Gastroesophageal sphincter (tissue), 4 donors: Measurements from ENCODE around the gene OXCT2. TPM values are rescaled to one million over a fixed set of nuclear protein-coding genes. Genes with fewer than 3 reads are reported as not detected.

Experiments used
- ATAC-seq: fragments of 150-250 bp; one replicate; pipeline ENCODE4 v1.9.1; 2016; ENCODE audit warnings: mild to moderate bottlenecking, moderate library complexity
- H3K27ac ChIP-seq, 4 donors: fragments of 200-600 bp; sonication (generic) in 3 of 4; 1 replicate in 3 of 4; 2 replicates in 1 of 4; pipeline ENCODE4 v1.5.1; 2016 to 2019
- H3K27me3 ChIP-seq: fragments of 200-600 bp; sonication (generic); one replicate; pipeline ENCODE4 v1.5.1; 2019
- H3K36me3 ChIP-seq, 2 donors: fragments of 200-600 bp; sonication (generic); one replicate each; pipeline ENCODE4 v1.5.1; 2019; ENCODE audit warnings: control low read depth in 1 of 2
- H3K4me1 ChIP-seq, 3 donors: fragments of 200-600 bp; sonication (generic); 1 replicate in 2 of 3; 2 replicates in 1 of 3; pipeline ENCODE4 v1.5.1; 2016 to 2019; ENCODE audit warnings: control low read depth in 2 of 3
- H3K4me3 ChIP-seq, 2 donors: fragments of 200-600 bp; sonication (generic); one replicate each; pipeline ENCODE4 v1.5.1; 2019; ENCODE audit warnings: mild to moderate bottlenecking in 1 of 2, moderate library complexity in 1 of 2
- H3K9me3 ChIP-seq, 3 donors: fragments of 200-600 bp; sonication (generic); one replicate each; pipeline ENCODE4 v1.5.1; 2017 to 2019; ENCODE audit warnings: control low read depth in 2 of 3
- EP300 ChIP-seq: sonication (generic); formaldehyde crosslinking; IDR thresholded peaks from one replicate; pipeline ENCODE4 v1.6.1; 2017; ENCODE audit warnings: antibody characterized with exemption, mild to moderate bottlenecking
- POLR2A ChIP-seq, 2 donors: fragments of 450-650 bp; IDR thresholded peaks; one replicate each; pipeline ENCODE4 v1.6.1; 2017; ENCODE audit warnings: antibody characterized with exemption in 2 of 2, mild to moderate bottlenecking in 2 of 2, moderate library complexity in 1 of 2
- POLR2AphosphoS5 ChIP-seq: sonication (generic); formaldehyde crosslinking; IDR thresholded peaks from one replicate; pipeline ENCODE4 v1.6.1; 2017; ENCODE audit warnings: antibody characterized with exemption
- WGBS, 2 donors: methylation state at CpG; one replicate each; pipeline ENCODE4 v1.1.5; 2018; ENCODE audit warnings: low coverage in 1 of 2; 5-methylcytosine and 5-hydroxymethylcytosine counted together
- total RNA-seq, 4 donors: library from RNA; depleted of rRNA; stranded (reverse); fragments of >200 nt; gene quantifications; one replicate each; pipeline ENCODE4 v1.1.0, GENCODE V29; 2016
- TF ChIP-seq, protein P1 (sequence below), 4 experiments: fragments of 200-600 bp in 2 of 4; fragments of 450-650 bp in 2 of 4; sonication (generic) in 1 of 4; IDR thresholded peaks; one replicate each; pipeline ENCODE4 v1.5.1; 2017 to 2019; ENCODE audit warnings: antibody characterized with exemption in 4 of 4, mild to moderate bottlenecking in 2 of 4, moderate library complexity in 2 of 4

The OXCT2 gene
- total RNA-seq, 4 donors from 2014 or later: 0.49 to 2.6 (median 1.6) TPM

DNA sequence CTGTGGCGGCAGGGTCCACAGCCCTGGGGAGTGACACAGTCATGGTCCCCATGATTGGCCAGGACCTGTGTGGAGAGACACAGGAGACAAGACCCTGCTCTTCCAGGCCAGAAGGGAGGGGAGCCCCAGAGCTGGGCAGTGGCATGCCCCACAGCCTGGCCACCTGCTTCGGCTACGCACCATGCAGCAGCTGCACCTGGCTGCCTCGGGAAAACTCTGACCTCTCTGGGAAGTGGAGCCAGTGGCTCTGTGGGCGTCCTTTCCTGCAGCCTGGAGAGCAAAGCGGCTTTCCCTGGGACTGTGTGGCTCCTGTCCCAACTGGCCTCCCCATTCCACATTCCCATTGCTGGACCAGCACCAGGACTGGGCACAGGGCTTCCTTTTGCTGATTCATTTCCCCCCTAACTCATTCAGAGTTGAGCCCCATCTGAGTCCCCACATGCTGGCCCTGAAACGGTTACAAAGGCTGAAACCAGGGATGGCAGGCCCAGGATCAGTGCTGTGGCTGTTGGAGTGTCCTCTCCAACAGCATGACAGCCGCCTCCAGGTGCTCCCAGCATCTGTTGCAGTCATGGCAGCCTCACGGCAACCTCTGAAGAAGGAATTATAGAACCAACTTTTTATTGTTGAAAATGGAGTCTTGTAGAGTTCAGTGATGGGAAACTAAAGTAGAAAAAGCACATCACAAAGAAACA lies 15.0 kb downstream of the OXCT2 start:
- H3K27ac ChIP-seq: no peak overlapping the region
- ATAC-seq: no peak
- 90 to 100% methylated on average over 2 of the region's 9 CpGs for WGBS, 2 donors

DNA sequence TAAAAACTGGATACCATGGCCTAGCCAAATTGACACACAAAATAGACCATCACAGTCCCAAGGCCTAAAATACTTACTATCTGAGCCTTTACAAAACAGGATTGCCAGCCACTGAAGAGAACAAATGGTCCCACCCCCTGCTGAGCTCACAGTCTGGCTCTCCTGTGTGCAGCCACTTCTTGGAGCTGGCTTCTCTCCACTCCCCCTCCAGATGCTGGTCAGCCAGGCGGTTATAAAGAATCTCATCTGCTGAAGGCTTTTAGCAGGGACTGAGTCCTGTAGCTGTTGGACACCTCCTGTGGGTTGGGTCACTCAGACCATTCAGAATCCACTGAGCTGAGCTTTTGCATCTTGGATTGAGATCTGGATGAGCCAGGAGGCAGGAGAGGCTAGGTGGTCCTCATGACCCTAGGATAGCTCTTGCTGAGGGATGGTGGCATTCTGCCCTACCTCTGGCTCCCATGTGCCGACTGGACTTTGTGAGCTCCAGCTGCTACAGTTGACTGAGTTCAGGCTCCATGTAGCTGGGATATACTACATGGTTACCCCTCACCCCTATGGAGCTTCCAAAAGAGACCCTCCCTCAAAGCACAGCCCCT lies 16.1 kb downstream of the OXCT2 start:
- Histone ChIP-seq H3K4me3 (no peak overlapping the region), H3K36me3 (peaks cover 0 to 100% of the 10 kb centered on the region in 2 donors), H3K27me3 (no peaks in the 10 kb centered on the region), H3K4me1 (peaks cover 0 to 37% (median 0%) of the 10 kb centered on the region in 3 donors), H3K9me3 (no peaks in the 10 kb centered on the region), H3K27ac (peak overlapping the region in 1 of 4 donors; percentile 54)
- ATAC-seq: peak; percentile 76
- TF ChIP-seq POLR2A (IDR thresholded peaks at IDR 0.05) (no peak), EP300 (no peak), POLR2AphosphoS5 (no peak)
- TF ChIP-seq, protein P1, sequence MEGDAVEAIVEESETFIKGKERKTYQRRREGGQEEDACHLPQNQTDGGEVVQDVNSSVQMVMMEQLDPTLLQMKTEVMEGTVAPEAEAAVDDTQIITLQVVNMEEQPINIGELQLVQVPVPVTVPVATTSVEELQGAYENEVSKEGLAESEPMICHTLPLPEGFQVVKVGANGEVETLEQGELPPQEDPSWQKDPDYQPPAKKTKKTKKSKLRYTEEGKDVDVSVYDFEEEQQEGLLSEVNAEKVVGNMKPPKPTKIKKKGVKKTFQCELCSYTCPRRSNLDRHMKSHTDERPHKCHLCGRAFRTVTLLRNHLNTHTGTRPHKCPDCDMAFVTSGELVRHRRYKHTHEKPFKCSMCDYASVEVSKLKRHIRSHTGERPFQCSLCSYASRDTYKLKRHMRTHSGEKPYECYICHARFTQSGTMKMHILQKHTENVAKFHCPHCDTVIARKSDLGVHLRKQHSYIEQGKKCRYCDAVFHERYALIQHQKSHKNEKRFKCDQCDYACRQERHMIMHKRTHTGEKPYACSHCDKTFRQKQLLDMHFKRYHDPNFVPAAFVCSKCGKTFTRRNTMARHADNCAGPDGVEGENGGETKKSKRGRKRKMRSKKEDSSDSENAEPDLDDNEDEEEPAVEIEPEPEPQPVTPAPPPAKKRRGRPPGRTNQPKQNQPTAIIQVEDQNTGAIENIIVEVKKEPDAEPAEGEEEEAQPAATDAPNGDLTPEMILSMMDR (IDR thresholded peaks at IDR 0.05): no peak
- no CpG with 5 or more reads among the region's 2 CpGs for WGBS, 2 donors

More for the DNA sequence above, 15.0 kb downstream of the OXCT2 start:
- peaks cover 0 to 37% (median 0%) of the 10 kb centered on the region in 3 donors for H3K4me1 ChIP-seq
- H3K4me3 ChIP-seq: no peak overlapping the region
- no peaks in the 10 kb centered on the region for H3K27me3 ChIP-seq
- H3K9me3 ChIP-seq: no peaks in the 10 kb centered on the region
- peaks cover 0 to 100% of the 10 kb centered on the region in 2 donors for H3K36me3 ChIP-seq
- TF ChIP-seq POLR2AphosphoS5 (no peak), EP300 (no peak), POLR2A (IDR thresholded peaks at IDR 0.05) (no peak)
- TF ChIP-seq, protein P1 (IDR thresholded peaks at IDR 0.05): no peak

GRCh38 chr1:39754026-39754570 lies 17.1 kb downstream of the OXCT2 start:
- peaks cover 2 to 100% of the 10 kb centered on the region in 2 donors for H3K36me3 ChIP-seq
- WGBS, 2 donors: 19 to 54% methylated on average over 2 of the region's 2 CpGs
- H3K4me1 ChIP-seq: peaks cover 0 to 37% (median 0%) of the 10 kb centered on the region in 3 donors
- peak overlapping the region in 2 of 4 donors; percentile 17 to 54 for H3K27ac ChIP-seq
- H3K9me3 ChIP-seq: no peaks in the 10 kb centered on the region
- TF ChIP-seq EP300 (no peak), POLR2A (IDR thresholded peaks at IDR 0.05) (no peak), POLR2AphosphoS5 (peak; percentile 10)
- ATAC-seq: no peak
- H3K27me3 ChIP-seq: no peaks in the 10 kb centered on the region
- H3K4me3 ChIP-seq: no peak overlapping the region

DNA sequence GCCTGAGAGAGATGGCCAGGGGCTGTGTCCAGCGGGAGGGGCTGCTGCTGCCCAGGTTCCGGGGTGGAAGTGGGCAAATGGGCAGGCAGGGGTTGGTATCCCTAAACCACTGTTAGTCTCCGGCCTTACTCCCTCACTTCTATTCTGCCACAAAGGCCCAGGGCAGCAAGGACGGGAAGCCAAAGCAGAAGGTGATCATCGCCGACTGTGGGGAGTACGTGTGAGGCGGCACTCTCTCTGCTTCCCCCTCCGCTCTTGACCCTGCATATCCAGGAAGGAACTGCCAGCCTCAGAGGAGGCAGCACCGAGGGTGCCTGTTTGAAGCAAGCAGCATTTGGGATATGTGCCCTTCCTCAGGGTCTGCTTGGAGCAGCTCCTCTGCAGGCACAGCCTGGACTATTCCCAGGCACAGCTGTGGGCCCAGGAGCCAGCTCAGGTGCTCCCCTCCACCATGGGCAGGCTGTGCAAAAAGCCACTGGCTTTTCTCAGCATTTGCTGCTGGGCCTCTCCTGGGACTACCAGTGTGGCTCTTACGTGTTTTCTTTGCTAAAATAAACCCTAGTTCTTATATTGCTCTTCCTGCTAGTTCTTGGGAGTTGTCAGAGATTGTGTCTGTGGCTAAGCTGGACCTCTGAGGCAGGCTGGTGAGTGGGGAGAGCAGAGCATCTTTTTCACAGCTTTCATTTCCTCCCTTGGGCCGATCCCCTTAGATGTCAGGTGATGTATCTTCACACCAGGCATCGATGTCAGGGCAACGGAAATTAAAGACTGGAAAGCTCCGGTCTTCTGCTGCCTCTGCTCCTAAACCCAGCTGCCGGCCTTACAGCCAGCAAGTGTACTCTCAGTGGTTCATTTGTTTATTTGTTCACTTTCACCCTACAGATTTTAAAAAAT lies 17.8 kb downstream of the OXCT2 start:
- peak overlapping the region in 3 of 4 donors; percentile 10 to 54 (median 17) for H3K27ac ChIP-seq
- H3K9me3 ChIP-seq: no peaks in the 10 kb centered on the region
- TF ChIP-seq POLR2A (IDR thresholded peaks at IDR 0.05): no peak
- TF ChIP-seq POLR2AphosphoS5: no peak
- no peak for TF ChIP-seq EP300
- TF ChIP-seq, protein P1 (IDR thresholded peaks at IDR 0.05): no peak
- 26 to 51% methylated on average over 5 to 9 of the region's 16 CpGs for WGBS, 2 donors
- H3K36me3 ChIP-seq: peaks cover 3 to 100% of the 10 kb centered on the region in 2 donors
- H3K27me3 ChIP-seq: no peaks in the 10 kb centered on the region
- no peak for ATAC-seq
- H3K4me3 ChIP-seq: no peak overlapping the region
- peaks cover 0 to 37% (median 0%) of the 10 kb centered on the region in 3 donors for H3K4me1 ChIP-seq

DNA sequence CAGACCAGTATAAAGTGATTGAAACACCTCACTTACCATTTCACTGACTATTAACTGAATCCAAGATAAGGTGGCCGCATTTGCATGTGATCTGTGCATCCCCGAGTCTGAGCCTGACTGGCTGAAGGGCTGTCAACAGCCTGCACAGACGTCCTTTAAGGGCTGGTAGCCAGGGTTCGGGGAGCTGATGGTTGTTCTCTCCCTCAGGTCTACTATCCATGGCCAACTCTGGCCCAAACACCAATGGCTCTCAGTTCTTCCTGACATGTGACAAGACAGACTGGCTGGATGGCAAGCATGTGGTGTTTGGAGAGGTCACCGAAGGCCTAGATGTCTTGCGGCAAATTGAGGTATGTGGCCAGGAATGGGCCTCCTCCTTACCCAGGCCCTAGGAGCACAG lies 18.4 kb downstream of the OXCT2 start:
- Histone ChIP-seq H3K9me3 (no peaks in the 10 kb centered on the region), H3K36me3 (peaks cover 3 to 100% of the 10 kb centered on the region in 2 donors), H3K27me3 (no peaks in the 10 kb centered on the region), H3K27ac (peak overlapping the region in 3 of 4 donors; percentile 10 to 54 (median 14)), H3K4me3 (no peak overlapping the region), H3K4me1 (peaks cover 0 to 37% (median 0%) of the 10 kb centered on the region in 3 donors)
- no peak for TF ChIP-seq POLR2AphosphoS5
- TF ChIP-seq POLR2A (IDR thresholded peaks at IDR 0.05): no peak
- no peak for TF ChIP-seq EP300
- TF ChIP-seq, protein P1 (IDR thresholded peaks at IDR 0.05): no peak
- no peak for ATAC-seq
- WGBS, 2 donors: 88 to 93% methylated on average over 3 to 4 of the region's 6 CpGs
